A673 (cell line): ENCODE data around the gene CAV3. TPM values are rescaled to one million over a fixed set of nuclear protein-coding genes. Genes with fewer than 3 reads are reported as not detected.

Experiments used
- BruUV-seq: library from RNA; stranded (reverse); fragments of 400-500 nt; replicated peaks from 2 replicates; lab custom pipeline; 2021; lab: Mats Ljungman, UMichigan
- CTCF ChIA-PET: fragments of 300-600 bp; sonication (Branson Sonifier 250); formaldehyde crosslinking; loops from one replicate; lab custom pipeline; 2022; ENCODE audit warnings: antibody characterized with exemption; lab: Charles Lee
- POLR2A ChIA-PET: fragments of 300-600 bp; sonication (Branson Sonifier 250); formaldehyde crosslinking; loops from one replicate; lab custom pipeline; 2022; ENCODE audit warnings: antibody characterized with exemption; ENCODE audit not compliant: low non-redundant PET; lab: Charles Lee
- DNase-seq: peaks from one replicate; pipeline ENCODE4 v3.0.0-alpha.2; 2015; ENCODE audit warnings: low spot score
- H3K27ac ChIP-seq: fragments of 200-600 bp; sonication (generic); 2 replicates; pipeline ENCODE4 v1.5.1; 2016; ENCODE audit warnings: mixed run types, low read depth, mild to moderate bottlenecking, mixed read lengths, antibody characterized with exemption, low read length; ENCODE audit not compliant: poor library complexity, severe bottlenecking
- H3K27me3 ChIP-seq: fragments of 200-600 bp; sonication (generic); replicated peaks from 2 replicates; pipeline ENCODE4 v1.6.1; 2017; ENCODE audit warnings: mixed run types, low read depth, mild to moderate bottlenecking, mixed read lengths, antibody characterized with exemption, low read length; ENCODE audit not compliant: insufficient read depth, poor library complexity
- H3K36me3 ChIP-seq: fragments of 200-600 bp; sonication (generic); 2 replicates; pipeline ENCODE4 v1.6.1; 2016; ENCODE audit warnings: mixed run types, mild to moderate bottlenecking, mixed read lengths, antibody characterized with exemption, low read length; ENCODE audit not compliant: insufficient read depth, poor library complexity, severe bottlenecking
- H3K4me1 ChIP-seq: fragments of 200-600 bp; sonication (generic); 2 replicates; pipeline ENCODE4 v1.6.1; 2017; ENCODE audit warnings: mixed run types, mild to moderate bottlenecking, mixed read lengths, antibody characterized with exemption, low read length; ENCODE audit not compliant: insufficient read depth, poor library complexity, severe bottlenecking
- H3K4me3 ChIP-seq: fragments of 200-600 bp; sonication (generic); 2 replicates; pipeline ENCODE4 v1.5.1; 2016; ENCODE audit warnings: low read depth, mixed run types, mild to moderate bottlenecking, mixed read lengths, low read length; ENCODE audit not compliant: poor library complexity, severe bottlenecking
- H3K9me3 ChIP-seq: fragments of 200-600 bp; sonication (generic); 2 replicates; pipeline ENCODE4 v1.6.1; 2016; ENCODE audit warnings: mixed run types, low read depth, mild to moderate bottlenecking, mixed read lengths, antibody characterized with exemption, low read length; ENCODE audit not compliant: poor library complexity, severe bottlenecking
- CTCF ChIP-seq: fragments of 300-800, 200-600 bp; sonication (generic); conservative IDR thresholded peaks from 2 replicates; pipeline ENCODE4 v1.5.1; 2017; ENCODE audit warnings: low read depth, mild to moderate bottlenecking, antibody characterized with exemption, low read length, moderate library complexity, mixed read lengths
- EZH2 ChIP-seq: fragments of 200-600 bp; sonication (generic); IDR thresholded peaks from 2 replicates; pipeline ENCODE4 v1.6.1; 2017; ENCODE audit warnings: borderline replicate concordance, low read depth, mild to moderate bottlenecking, mixed read lengths, antibody characterized with exemption, low read length; ENCODE audit not compliant: poor library complexity, severe bottlenecking
- intact Hi-C: fragments of 100-400 bp; cut with micrococcal nuclease; formaldehyde crosslinking; loops from one replicate; pipeline ENCODE4 v1.10.0; 2022; ENCODE audit not compliant: unreplicated experiment
- total RNA-seq: library from RNA; stranded (reverse); gene quantifications from 2 replicates; pipeline ENCODE4 v1.2.3, GENCODE V29; 2021

The CAV3 gene
- total RNA-seq, 1 experiment from 2014 or later = not detected

GRCh38 chr3:8794247-8794646, 60.6 kb downstream of the CAV3 start:
- BruUV-seq = no TSS peak
- TF ChIP-seq EZH2 (no peak), CTCF (no peak)
- ChIA-PET POLR2A (no interaction called here), CTCF (no interaction called here)
- Histone ChIP-seq H3K27ac (no peak overlapping the region), H3K9me3 (no peaks in the 10 kb centered on the region), H3K4me3 (no peak overlapping the region), H3K27me3 (no peaks in the 10 kb centered on the region), H3K36me3 (no peaks in the 10 kb centered on the region), H3K4me1 (no peaks in the 10 kb centered on the region)
- intact Hi-C loops = no loop called here
- no peak for DNase-seq

Other genes with a start within 250 kb of the CAV3 start
- 4.3 and 4.5 TPM in 2 replicates for gene LMCD1, start 232.0 kb upstream of the CAV3 start, total RNA-seq
- 2.5 and 3.6 TPM in 2 replicates for gene SSUH2, start 89.0 kb upstream of the CAV3 start, total RNA-seq
- 5.6 and 6.5 TPM in 2 replicates for gene OXTR, start 35.8 kb downstream of the CAV3 start, total RNA-seq
- 39.1 and 42.5 TPM in 2 replicates for gene RAD18, start 229.7 kb downstream of the CAV3 start, total RNA-seq